ENCODE measurements around the gene PPP1R2C.

DNA sequence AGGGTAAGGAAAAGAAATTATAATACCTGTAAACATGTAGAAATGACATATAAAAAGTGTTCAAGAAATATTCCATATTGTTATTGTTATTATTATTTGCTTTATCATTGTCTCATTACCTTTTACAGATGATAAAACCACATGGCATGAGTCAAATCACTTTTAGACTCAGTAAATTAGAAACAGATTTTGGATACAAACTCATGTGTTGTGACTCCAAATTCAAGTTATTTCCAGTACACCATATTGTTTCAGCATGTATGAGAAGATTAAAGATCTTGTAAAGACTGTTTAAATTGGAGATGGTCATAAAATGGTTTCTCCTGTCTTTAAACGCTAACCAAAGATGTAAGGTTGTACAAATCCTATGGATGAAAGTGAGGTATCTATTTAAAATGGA is 18.1 kb downstream of the PPP1R2C start:
- TF ChIP-seq EP300 (IDR thresholded peaks at IDR 0.05), result no peak
- TF ChIP-seq, protein P1, sequence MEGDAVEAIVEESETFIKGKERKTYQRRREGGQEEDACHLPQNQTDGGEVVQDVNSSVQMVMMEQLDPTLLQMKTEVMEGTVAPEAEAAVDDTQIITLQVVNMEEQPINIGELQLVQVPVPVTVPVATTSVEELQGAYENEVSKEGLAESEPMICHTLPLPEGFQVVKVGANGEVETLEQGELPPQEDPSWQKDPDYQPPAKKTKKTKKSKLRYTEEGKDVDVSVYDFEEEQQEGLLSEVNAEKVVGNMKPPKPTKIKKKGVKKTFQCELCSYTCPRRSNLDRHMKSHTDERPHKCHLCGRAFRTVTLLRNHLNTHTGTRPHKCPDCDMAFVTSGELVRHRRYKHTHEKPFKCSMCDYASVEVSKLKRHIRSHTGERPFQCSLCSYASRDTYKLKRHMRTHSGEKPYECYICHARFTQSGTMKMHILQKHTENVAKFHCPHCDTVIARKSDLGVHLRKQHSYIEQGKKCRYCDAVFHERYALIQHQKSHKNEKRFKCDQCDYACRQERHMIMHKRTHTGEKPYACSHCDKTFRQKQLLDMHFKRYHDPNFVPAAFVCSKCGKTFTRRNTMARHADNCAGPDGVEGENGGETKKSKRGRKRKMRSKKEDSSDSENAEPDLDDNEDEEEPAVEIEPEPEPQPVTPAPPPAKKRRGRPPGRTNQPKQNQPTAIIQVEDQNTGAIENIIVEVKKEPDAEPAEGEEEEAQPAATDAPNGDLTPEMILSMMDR (IDR thresholded peaks at IDR 0.05), result no peak

All from tibial nerve (tissue), 4 donors.